NT2/D1 (cell line): ENCODE measurements around the gene CBX2.
"Not testable (repeated sequence)": the region's sequence is repeated elsewhere in the genome, so short reads cannot be mapped to it uniquely, and the experiment has no call there.

Experiments
- DNase-seq: peaks from one replicate; pipeline ENCODE4 v3.0.0-alpha.2; 2011; ENCODE audit warnings: low read depth, low spot score
- H3K27me3 ChIP-seq: 2 replicates; pipeline ENCODE4 v1.6.0; 2011; ENCODE audit warnings: mild to moderate bottlenecking; ENCODE audit not compliant: insufficient read length, insufficient read depth
- H3K36me3 ChIP-seq: 2 replicates; pipeline ENCODE4 v1.6.1; 2011; ENCODE audit warnings: mild to moderate bottlenecking, low read length, mixed read lengths; ENCODE audit not compliant: insufficient read depth, insufficient read length
- H3K4me1 ChIP-seq: 2 replicates; pipeline ENCODE4 v1.5.1; 2011; ENCODE audit not compliant: insufficient read depth, insufficient read length
- H3K4me3 ChIP-seq: 2 replicates; pipeline ENCODE4 v1.5.1; 2011; ENCODE audit warnings: low read depth; ENCODE audit not compliant: insufficient read length
- H3K9ac ChIP-seq: 2 replicates; pipeline ENCODE4 v1.6.0; 2011; ENCODE audit warnings: low read depth; ENCODE audit not compliant: insufficient read length
- H3K9me3 ChIP-seq: 2 replicates; pipeline ENCODE4 v1.5.1; 2011; ENCODE audit warnings: mild to moderate bottlenecking, low read length; ENCODE audit not compliant: insufficient read depth
- SUZ12 ChIP-seq: IDR thresholded peaks from 2 replicates; pipeline ENCODE4 v1.6.1; 2011; ENCODE audit not compliant: insufficient read length, insufficient read depth; ENCODE audit errors: extremely low read depth
- YY1 ChIP-seq: IDR thresholded peaks from 2 replicates; pipeline ENCODE4 v1.6.1; 2011; ENCODE audit not compliant: insufficient read length, insufficient read depth
- ZNF274 ChIP-seq: IDR thresholded peaks from 2 replicates; pipeline ENCODE4 v1.6.1; 2011; ENCODE audit warnings: mild to moderate bottlenecking, low read depth, low read length

CBX2 gene

DNA sequence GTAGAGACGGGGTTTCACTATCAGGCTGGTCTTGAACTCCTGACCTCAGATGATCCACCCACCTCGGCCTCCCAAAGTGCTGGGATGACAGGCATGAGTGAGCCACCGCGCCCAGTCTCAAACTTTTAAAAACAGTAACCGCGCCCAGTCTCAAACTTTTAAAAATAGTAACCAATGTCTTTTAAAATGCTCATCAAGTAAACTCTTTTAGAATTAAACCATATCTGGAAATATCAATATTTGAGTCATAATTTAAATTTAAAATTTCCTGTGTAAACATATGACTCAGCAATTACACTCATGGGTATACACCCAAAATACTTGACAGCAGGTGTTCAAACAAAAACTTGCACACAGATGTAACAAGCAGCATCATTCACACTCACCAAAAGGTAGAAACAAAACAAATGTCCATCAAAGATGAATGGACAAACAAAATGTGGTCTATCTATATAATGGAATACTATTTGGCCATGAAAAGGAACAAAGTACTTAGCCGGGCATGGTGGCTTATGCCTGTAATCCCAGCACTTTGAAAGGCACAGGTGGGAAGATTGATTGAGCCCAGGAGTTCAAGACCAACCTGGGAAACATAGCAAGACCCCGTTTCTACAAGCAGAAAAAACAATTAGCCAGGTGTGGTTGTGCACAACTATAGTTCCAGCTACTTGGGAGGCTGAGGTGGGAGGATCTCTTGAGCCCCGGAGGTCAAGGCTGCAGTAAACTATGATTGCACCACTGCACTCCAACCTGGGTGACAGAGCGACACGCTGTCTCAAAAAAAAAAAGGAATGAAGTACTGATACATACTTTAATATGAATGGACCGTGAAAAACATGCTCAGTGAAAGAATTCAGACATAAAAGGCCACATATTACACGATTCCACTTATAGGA, 27.1 kb upstream of the CBX2 start:
- Histone ChIP-seq H3K27me3 (peaks cover 30% of the 10 kb centered on the region), H3K9me3 (no peaks in the 10 kb centered on the region), H3K9ac (no peak overlapping the region), H3K4me3 (no peak overlapping the region), H3K4me1 (peaks cover 12% of the 10 kb centered on the region), H3K36me3 (no peaks in the 10 kb centered on the region)
- TF ChIP-seq ZNF274: no peak
- TF ChIP-seq SUZ12: no peak
- TF ChIP-seq YY1: no peak
- DNase-seq: no peak

DNA sequence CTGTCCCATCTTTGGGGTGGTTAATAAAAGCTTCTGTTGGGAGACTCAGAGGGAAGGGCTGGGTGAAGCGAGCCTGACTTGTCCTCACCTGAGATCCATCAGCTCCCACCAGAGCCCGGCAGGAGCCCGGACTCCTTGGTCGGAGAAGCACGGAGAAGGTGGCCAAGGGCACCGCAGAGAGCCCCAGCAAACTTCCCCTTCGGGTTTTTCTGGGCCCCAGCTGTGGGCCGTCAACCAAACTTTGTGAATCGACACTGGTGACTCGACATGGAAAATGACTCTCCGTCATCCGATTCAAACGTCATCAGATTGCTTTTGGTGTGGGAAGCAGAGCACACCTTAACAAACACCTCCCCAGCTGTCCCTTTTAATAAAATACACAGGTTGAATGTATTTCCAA, 25.8 kb upstream of the CBX2 start:
- Histone ChIP-seq H3K36me3 (no peaks in the 10 kb centered on the region), H3K27me3 (peaks cover 28% of the 10 kb centered on the region), H3K9ac (no peak overlapping the region), H3K4me1 (peaks cover 10% of the 10 kb centered on the region), H3K4me3 (no peak overlapping the region), H3K9me3 (no peaks in the 10 kb centered on the region)
- TF ChIP-seq SUZ12 (no peak), YY1 (no peak), ZNF274 (no peak)
- DNase-seq: no peak

GRCh38 chr17:79754370-79754769, 23.6 kb upstream of the CBX2 start:
- TF ChIP-seq YY1 (no peak), SUZ12 (no peak), ZNF274 (no peak)
- H3K27me3 ChIP-seq: peaks cover 6% of the 10 kb centered on the region

GRCh38 chr17:79754903-79755302, 23.0 kb upstream of the CBX2 start:
- H3K4me1 ChIP-seq, H3K9ac ChIP-seq, H3K9me3 ChIP-seq, H3K27me3 ChIP-seq, DNase-seq, H3K4me3 ChIP-seq, H3K36me3 ChIP-seq: not testable (repeated sequence)

More at GRCh38 chr17:79754370-79754769, 23.6 kb upstream of the CBX2 start:
- H3K9ac ChIP-seq: no peak overlapping the region
- no peak overlapping the region for H3K4me3 ChIP-seq
- no peaks in the 10 kb centered on the region for H3K9me3 ChIP-seq
- no peak for DNase-seq
- H3K4me1 ChIP-seq: no peaks in the 10 kb centered on the region
- H3K36me3 ChIP-seq: no peaks in the 10 kb centered on the region

- Histone ChIP-seq H3K4me3 (no peak overlapping the region), H3K27me3 (no peaks in the 10 kb centered on the region)
- TF ChIP-seq SUZ12: no peak
- TF ChIP-seq YY1: no peak
- TF ChIP-seq ZNF274: no peak
These were observed 22.4 kb upstream of the CBX2 start for GRCh38 chr17:79755591-79755990.

DNA sequence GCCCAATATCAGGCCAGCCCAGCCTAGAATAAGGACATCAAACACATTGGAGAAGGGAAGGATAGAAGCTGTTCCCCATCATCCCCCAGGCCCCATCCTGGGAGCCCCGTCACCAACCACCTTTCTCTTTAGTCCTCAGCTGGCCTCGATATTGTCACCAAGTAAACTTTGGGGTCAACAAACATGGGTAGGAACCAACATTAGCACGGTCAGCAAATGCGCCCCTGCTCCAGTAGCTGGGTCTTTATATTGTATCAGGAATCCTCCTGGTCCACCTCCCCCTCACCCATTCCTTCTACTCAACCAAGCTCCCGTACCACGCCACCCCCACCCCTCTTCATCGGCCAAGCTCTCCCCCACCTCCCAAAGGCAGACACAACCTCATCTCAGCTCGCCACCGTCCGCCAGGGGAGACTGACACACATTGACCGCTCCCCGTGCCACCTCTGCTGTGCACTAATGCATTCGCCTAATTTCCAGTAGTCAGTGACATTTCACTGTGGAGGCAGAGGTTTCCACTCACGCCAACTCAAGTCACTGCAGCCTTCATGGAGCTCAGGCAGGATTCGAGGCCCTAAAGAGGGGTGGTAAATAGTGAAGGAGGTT, 20.7 kb upstream of the CBX2 start:
- Histone ChIP-seq H3K4me3 (no peak overlapping the region), H3K36me3 (no peaks in the 10 kb centered on the region), H3K9ac (no peak overlapping the region), H3K9me3 (no peaks in the 10 kb centered on the region), H3K4me1 (peaks cover 2% of the 10 kb centered on the region), H3K27me3 (no peaks in the 10 kb centered on the region)
- TF ChIP-seq SUZ12: no peak
- no peak for TF ChIP-seq ZNF274
- no peak for TF ChIP-seq YY1
- no peak for DNase-seq

More at GRCh38 chr17:79755591-79755990, 22.4 kb upstream of the CBX2 start:
- Histone ChIP-seq H3K9me3 (no peaks in the 10 kb centered on the region), H3K36me3 (no peaks in the 10 kb centered on the region), H3K4me1 (peaks cover 2% of the 10 kb centered on the region), H3K9ac (no peak overlapping the region)
- no peak for DNase-seq

DNA sequence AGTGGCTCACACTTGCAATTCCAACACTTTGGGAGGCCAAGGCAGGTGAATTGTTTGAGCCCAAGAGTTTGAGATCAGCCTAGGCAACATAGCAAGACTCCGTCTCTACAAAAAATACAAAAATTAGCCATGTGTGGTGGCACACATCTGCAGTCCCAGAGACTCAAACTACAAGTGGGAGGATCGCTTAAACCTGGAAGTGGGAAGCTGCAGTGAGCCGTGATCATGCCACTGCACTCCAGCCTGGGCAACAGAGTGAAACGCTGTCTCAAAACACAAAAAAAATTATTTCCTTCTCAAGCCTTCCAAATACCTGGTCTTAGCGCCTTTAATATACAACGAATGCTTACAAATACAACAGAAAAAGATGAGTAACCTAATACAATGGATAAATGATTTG, 19.7 kb upstream of the CBX2 start:
- H3K4me3 ChIP-seq: no peak overlapping the region
- TF ChIP-seq ZNF274: no peak
- TF ChIP-seq SUZ12: no peak
- TF ChIP-seq YY1: no peak
- DNase-seq: no peak
- peaks cover 2% of the 10 kb centered on the region for H3K4me1 ChIP-seq
- H3K9me3 ChIP-seq: no peaks in the 10 kb centered on the region
- no peaks in the 10 kb centered on the region for H3K36me3 ChIP-seq
- H3K27me3 ChIP-seq: no peaks in the 10 kb centered on the region
- H3K9ac ChIP-seq: no peak overlapping the region
